Measurements from ENCODE around the gene TEX38.

GRCh38 chr1:46679789-46680573 is 8.3 kb downstream of the TEX38 start:
- TF ChIP-seq CTCF (IDR thresholded peaks at IDR 0.05) (no peak), POLR2A (IDR thresholded peaks at IDR 0.05) (no peak)
